ENCODE data around the gene KICS2.

GRCh38 chr12:64216239-64216638 lies 5.9 kb downstream of the KICS2 start:
- TF ChIP-seq EZH2 (IDR thresholded peaks at IDR 0.05; ENCODE audit: low read depth) (no peak), CTCF (conservative IDR thresholded peaks at IDR 0.05) (no peak)

Measured in PC-9 (cell line).